ENCODE measurements around the gene CRK.

- no peak for TF ChIP-seq POLR2A (IDR thresholded peaks at IDR 0.05)
- TF ChIP-seq CTCF (IDR thresholded peaks at IDR 0.05) = no peak
- no peak for TF ChIP-seq EP300 (IDR thresholded peaks at IDR 0.05)
These were observed 47.7 kb upstream of the CRK start for GRCh38 chr17:1503699-1504098.
